Fibroblast of the conjunctiva (primary cell): Measurements from ENCODE around the gene DSG3.
"Not testable (repeated sequence)": the region's sequence is repeated elsewhere in the genome, so short reads cannot be mapped to it uniquely, and the experiment has no call there.

Experiments
- DNase-seq: peaks from one replicate; pipeline ENCODE4 v3.0.0-alpha.2; 2010; ENCODE audit warnings: low read depth

DSG3 gene

DNA sequence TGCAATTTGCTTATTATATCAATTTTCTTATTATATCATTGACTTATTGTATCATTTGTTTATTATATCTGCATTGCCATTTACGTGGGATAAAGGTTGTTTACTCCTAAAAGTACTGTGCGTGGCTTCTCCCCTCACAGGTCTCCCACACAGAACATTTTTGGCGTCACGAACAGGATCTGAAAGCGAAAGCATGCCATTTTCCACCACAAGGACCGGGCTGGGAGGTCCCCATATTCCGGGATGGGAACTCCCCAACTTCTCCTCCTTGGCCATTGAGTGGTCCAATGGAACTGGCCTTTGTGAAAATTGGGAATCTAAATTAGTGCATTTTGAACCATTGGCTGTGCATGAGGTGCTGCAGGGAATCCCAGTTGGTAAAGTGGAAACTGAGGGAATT lies 45.6 kb downstream of the DSG3 start:
- no peak for DNase-seq

DNA sequence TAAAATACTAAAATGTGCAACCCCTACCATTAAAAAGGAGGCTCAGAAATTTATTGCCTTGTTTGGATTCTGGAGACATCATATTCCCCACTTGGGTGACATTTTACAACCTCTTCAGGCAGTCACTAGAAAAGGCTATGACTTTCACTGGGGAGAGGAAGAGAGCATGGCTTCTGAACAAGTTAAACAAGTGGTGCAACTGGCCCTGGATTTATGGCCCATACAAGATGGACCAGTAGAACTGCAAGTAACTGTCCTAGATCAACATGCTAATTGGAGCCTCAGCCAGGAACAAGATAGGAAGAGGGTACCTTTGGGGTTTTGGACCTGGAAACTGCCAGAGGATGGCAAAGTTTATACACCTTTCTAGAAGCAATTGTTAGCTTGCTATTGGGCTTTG lies 46.4 kb downstream of the DSG3 start:
- DNase-seq, result no peak

DNA sequence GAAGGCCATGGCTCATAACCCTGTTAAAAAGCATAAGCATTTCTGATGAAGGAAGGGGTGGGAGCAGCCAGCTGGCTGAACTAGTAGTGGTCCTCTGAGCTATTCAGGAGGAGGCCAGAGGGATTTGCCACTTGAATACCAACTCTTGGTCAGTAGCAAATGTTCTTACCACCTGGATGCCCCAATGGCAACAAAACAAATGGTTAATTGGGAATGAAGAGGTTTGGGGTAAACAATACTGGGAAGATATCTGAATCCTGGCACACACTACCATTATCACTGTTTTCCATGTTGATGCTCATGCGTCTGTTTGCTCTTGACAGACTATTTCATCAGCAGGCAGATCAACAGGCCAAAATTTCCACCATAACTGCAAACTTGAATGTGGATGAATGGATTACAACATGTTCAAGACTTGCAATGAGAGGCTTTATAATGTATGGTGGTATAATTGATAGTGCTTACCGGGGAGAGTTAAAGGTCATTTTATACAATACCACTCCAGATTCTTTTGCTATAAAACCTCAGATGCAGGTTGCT lies 47.2 kb downstream of the DSG3 start:
- DNase-seq, result not testable (repeated sequence)

DNA sequence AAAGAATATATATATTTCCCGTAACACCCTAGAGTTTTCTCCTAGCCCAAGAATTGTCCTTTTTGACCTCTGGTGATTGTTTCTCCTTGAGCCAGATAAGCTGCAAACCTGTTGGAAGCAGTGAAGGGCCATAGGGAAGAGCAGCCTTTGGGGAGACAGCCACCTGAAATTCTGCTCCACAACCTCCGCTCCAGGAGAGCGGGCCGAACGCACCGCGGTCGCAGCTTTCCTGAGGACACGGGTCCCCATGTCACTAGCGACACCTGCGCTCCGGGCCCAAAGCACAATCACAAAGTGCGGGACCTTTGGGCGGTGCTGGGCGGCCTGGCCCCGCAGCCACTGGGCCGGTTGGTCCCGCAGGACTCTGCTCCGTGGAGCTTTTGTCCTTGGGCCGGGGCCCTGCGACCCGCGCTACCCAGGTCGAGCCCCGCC lies 49.9 kb downstream of the DSG3 start:
- DNase-seq, result no peak

- DNase-seq, result no peak
These were observed 50.5 kb downstream of the DSG3 start, which contains the start of gene DSG2 for GRCh38 chr18:31497836-31498573. Gene DSG2 (plus strand): TSS chr18:31498177. CDS start chr18:31498252, 75 bp downstream.

DNA sequence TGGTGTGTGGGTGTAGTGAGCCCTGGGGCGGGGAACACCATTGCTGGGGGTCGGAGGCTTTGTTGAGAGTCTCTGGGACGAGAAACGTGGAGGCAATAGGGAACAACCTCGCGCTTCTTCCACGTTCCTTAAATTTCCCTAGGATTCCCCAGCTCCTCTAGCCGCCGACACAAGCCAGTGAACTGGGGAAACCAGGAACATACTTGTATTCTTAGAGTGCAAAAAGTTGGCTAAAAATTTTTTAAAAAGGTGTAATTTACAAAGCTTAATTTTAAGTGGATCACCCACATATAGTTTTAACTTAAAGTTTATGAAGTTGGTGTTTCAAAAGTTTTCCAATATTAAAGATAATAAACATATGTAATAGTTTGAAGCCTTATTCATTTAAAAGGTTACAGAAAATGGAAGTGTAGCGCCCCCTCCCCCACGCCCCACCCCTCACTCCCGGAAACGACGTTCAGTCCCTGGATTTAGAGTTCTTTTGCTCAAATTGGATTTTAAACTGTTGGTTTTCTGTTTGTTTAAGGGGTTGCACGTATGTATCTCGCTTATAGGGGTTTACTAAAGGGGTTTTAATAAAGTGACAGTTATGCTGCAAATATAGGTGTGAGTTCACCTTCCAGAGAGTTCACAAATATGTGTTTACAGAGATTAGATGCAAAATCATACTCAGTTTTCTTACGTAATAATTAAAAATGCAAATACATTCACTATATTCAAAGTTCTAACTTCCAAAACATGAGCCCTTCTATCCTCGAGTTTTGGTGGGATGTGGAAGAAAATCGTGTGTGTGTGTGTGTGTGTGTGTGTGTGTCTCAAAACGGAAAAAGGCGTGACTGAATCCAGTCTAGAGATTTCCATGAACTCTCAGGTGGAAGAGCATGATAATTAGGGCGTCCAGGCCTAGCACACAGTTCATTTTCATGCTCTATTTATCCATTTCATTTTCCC lies 51.3 kb downstream of the DSG3 start:
- no peak for DNase-seq

DNA sequence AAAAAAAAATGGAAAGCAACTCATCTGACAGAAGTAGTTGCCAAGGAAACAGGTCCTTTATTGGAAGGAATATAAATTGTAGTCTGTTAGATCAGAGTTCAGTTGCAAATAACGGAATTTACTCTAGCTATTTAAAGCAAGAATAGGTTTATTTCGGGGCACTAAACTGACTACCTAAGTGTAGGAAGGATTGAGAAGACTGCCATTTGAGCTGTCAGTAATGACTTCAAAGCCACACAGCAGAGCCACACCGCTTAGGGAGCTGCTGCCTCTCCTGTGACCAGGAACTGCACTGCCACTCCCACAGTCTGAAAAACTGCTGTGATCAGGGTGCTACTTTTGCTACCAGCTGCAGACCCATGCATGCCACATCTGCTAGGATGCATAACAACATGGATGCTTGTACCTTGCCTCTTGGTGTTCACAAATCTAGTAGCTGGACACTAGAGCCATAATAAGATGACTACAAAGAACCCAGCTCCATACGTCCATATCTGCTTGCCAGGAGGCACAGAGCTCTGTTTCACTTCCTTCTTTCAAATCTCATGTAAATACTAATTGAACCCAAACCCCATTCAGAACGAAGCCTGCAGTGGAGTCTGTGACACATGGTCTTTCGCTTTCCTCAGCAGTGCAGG lies 52.6 kb downstream of the DSG3 start:
- no peak for DNase-seq

DNA sequence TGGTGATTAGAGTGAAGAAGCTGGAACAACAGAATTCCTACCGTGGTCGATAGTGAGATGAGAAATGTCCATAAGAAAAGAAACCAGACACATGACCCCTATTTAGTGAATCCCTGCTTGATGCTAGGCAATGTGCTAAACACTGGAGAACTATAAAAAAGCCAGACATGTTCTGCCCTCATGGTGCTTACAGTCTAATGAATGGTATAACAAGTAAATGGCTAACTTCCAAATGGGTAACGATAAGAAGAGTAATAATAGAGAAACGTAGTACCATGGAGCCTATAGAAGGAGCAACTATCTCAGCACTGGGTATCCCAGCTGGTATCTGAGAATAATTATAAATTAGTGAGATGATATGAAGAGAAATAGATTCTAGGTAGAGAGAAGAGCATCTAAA lies 55.5 kb downstream of the DSG3 start:
- no peak for DNase-seq

DNA sequence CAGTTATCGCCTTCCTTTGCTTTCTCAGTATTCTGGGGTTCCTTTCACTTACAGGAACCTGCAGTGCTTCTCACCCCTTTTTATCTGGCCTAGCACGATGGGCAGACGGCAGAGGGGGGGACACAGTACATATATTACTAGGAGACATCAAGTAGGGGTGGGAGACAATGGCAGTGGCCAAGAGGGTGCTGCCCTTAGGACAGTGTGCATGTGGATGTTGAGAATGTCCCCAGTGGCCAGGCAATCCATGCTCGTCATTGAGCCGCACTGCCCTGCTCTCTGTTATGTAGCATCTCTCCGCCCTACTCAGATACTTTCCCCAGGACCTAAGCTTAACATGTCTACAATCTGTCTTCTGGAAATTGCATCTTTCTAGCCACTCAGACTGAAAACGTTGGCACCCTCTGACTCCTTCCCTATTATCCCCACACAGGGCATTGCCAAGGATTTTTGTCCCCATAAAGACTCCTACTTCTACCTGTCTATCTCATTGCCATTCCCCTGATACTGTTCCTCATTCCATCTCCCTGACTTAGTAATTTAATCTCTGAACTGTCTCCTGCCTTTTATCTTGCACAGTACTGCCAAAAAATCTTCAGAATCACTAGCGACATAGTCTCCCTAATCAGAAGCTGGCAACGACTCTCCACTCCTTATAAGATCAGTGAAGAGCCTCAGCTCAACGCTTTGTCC lies 57.1 kb downstream of the DSG3 start:
- DNase-seq, result no peak

- no peak for DNase-seq
These were observed 57.6 kb downstream of the DSG3 start for GRCh38 chr18:31505156-31505555.

DNA sequence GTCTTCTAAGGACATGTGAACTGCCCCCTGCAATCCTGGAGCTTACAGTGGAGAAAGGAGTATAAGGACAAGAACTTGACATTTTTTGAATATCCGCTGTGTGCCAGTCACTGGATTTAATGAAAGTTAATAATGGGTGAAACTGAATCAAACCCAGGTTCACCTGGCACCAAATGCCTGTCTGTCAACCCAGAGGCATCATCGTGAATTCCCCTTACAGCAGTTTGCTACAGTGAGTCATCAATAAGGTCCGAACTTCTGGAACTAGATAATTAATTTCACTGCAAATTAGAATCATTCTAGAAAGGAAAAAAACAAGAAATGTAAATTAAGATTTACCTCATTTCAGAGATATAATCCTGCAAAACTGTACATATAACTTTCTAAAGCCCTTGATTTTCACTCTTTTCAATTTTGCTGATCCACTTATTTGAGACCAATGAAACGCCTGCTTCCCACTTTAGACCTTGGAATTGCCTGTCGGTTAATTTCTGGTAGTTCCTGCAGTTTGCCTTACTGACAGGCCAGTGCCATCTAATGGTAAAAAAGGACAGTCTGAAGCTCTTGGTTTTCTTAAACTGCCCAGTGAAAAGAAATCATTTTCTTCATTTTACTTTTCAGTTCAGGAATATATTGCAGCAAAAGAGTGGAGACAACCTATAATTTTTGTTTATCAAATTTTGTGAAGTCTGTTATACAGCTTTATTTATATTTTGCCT lies 58.6 kb downstream of the DSG3 start:
- DNase-seq, result no peak

DNA sequence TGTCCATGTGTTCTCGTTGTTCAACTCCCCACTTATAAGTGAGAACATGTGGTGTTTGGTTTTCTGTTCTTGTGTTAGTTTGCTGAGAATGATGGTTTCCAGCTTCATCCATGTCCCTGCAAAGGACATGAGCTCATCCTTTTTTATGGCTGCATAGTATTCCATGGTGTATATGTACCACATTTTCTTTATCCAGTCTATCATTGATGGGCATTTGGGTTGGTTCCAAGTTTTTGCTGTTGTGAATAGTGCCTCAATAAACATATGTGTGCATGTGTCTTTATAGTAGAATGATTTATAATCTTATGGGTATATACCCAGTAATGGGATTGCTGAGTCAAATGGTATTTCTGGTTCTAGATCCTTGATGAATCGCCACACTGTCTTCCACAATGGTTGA lies 59.6 kb downstream of the DSG3 start:
- not testable (repeated sequence) for DNase-seq

DNA sequence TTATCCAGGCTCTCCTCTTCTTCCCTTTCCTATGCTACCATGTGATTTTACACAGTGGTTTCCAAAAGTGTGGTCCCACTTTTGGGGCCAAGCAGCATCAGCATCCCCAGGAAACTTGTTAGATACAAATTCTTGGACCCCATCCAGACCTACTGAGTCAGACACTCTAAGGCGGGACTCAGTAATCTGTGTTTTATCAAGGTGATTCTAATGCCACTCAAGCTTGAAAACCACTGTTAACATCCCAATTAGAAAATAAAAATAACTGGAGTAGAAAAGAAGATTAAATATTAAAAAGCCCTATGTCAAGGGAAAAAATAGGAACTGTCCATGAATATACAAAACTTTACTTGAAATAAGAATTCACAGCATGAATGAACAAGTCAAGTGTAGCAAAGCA lies 61.2 kb downstream of the DSG3 start:
- DNase-seq, result no peak

DNA sequence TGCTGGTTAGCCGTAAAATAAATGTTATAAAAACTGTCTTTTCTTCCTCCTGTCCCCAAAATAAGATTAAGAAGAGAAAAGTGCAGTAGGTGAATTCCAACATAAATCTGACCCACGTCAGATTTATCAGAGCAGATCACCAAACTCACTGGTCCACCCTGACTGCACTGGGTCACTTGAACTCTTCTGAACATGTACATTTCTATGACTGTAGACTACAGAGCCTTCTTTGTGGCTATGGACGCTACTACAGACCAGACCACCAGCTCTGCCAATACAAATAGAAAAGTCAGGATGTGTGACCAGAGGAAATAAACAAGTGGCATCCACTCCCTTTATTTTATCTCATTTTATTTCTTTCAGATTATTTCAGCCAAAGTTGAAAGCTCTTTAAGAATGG lies 62.0 kb downstream of the DSG3 start:
- no peak for DNase-seq

DNA sequence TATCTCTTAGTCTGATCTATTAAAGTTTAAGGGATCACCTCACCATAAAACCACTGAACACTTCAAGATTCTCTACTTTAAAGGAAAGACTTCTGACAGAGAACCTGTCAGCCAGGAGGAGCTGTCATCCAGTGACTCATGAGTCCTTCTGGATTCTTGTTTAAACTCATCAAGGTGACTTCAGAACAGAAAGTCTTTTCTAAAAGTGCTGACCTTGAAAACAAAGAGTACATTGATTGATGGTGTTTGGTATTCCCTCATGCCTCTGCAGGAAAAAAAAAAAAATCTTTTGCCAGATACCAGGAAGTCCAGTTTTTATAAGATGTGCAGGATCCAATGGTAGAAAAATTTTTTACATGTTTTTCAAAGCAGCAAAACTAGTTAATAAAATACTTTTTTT lies 62.8 kb downstream of the DSG3 start:
- no peak for DNase-seq

DNA sequence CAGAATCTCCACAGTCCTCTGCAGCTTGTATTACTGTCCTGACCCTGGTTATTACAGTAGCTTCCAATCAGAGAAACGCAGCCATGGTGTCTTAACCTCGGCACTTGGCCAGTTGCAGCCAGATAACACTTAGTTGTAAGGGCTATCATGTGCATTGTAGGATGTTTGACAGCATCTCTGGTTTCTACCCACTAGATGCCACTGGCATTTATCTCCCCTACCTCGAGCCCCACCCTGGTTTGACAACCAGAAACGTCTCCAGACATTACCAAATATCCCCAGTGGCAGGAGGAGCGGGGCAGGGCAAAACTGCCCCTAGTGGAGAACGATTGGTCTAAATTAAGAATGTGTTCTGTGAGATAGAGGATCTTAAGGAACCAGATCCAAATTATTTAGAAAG lies 63.6 kb downstream of the DSG3 start:
- no peak for DNase-seq

DNA sequence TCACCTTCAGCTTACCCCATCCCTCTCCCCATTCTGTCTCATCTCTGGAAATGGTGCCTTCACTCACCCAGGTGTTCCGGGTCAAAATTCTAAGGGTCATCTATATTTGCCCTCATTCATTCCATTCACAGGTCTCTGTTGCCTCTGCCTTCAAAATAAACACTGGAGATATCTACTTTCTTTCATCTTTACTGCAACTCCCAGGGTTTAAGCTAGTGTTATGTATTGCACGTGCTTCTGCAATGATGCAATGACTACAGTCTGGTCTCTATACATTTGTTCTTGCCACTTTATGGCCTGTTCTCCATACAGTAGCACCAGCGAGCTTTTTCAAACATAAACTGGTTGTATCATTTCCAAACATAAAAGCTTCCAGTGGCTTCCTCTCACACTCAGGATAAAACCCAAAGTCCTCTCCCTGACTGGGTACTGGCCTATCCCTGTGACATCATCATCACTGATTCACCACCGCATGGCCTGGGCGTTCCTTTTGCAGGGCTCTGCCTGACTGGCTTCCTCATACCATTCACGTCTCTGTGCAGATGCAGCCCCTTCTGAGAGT lies 64.7 kb downstream of the DSG3 start:
- no peak for DNase-seq

DNA sequence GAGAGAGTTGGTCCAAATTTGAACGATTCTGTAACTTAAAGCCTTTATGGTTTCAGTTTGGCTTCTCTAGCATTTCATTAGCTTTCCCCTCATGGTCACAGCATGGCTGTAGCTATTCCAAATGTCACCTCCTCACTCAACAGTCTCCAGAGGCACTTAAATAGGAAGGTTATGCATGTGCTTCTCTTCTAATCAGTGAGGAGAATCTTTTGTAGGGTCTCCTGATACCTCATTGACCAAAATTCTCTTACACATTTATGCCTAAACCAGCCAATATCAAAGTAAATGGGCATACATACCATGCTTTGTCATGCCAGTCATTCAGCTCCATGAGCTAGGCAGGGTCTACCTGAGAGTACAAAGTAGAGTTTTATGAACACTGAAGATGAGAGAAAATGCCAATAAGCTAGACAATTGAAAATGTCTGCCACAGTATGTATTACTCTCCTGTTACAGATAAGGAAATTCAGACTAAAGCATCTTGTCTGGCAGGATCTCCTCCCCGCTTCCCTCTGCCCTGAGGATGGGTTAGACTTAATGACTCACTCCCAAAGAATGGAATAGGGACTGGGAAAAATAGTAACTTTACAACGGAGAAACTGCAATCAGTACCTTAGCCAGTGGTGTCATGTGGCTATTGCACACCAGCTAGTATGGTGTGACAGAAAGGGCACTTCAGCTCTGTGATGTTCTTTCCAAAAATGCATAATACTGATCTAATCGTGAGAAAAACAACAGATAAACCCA lies 65.8 kb downstream of the DSG3 start:
- DNase-seq, result no peak

- DNase-seq, result no peak
These were observed 68.9 kb downstream of the DSG3 start for GRCh38 chr18:31516437-31516836.

DNA sequence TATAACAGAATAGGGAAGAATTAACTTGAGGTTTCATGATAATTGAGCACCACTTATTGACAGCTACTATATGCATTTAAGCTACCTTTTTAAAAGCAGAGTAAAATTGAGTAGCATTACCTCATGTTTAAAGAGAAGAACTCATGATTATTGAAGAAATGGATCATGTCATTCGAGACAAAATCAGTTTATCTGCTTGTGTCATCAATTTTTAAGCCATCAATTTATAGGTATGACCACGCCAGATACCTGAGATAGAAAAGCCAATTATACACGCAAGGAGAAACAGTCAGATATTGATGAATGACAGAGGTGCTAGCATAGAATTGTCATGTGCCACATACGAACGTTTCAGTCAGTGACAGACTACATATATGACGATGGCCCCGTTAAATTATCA lies 78.8 kb downstream of the DSG3 start:
- DNase-seq, result no peak
